Esophagus muscularis mucosa (tissue), 4 donors: ENCODE data around the gene MANEAL. TPM values are rescaled to one million over a fixed set of nuclear protein-coding genes. Genes with fewer than 3 reads are reported as not detected.

Experiments
- DNase-seq: peaks from one replicate; pipeline ENCODE4 v3.0.0-alpha.2; 2017; ENCODE audit errors: extremely low spot score
- H3K27ac ChIP-seq, 4 donors: fragments of 200-600 bp; sonication (generic); replicated peaks in 1 of 4; 1 replicate in 3 of 4; 2 replicates in 1 of 4; pipeline ENCODE4 v1.5.1; 2016 to 2019; ENCODE audit warnings: mild to moderate bottlenecking in 1 of 4
- H3K27me3 ChIP-seq, 4 donors: fragments of 200-600 bp; sonication (generic); one replicate each; pipeline versions ENCODE4 v1.5.1 to v1.6.0; 2016 to 2019
- H3K36me3 ChIP-seq, 4 donors: fragments of 200-600 bp; sonication (generic); one replicate each; pipeline ENCODE4 v1.5.1; 2016 to 2019
- H3K4me1 ChIP-seq, 4 donors: fragments of 200-600 bp; sonication (generic); one replicate each; pipeline ENCODE4 v1.5.1; 2016 to 2019
- H3K4me3 ChIP-seq, 4 donors: fragments of 200-600 bp; sonication (generic); 1 replicate in 2 of 4; 2 replicates in 2 of 4; pipeline ENCODE4 v1.5.1; 2016 to 2019; ENCODE audit warnings: mild to moderate bottlenecking in 4 of 4, moderate library complexity in 1 of 4
- H3K9me3 ChIP-seq, 4 donors: fragments of 200-600 bp; sonication (generic); 1 replicate in 3 of 4; 2 replicates in 1 of 4; pipeline ENCODE4 v1.5.1; 2016 to 2019
- EP300 ChIP-seq: sonication (generic); formaldehyde crosslinking; IDR thresholded peaks from one replicate; pipeline ENCODE4 v1.6.1; 2017; ENCODE audit warnings: antibody characterized with exemption
- POLR2A ChIP-seq: fragments of 450-650 bp; IDR thresholded peaks from one replicate; pipeline ENCODE4 v1.6.1; 2017; ENCODE audit warnings: antibody characterized with exemption, moderate library complexity, mild to moderate bottlenecking, low read depth
- POLR2AphosphoS5 ChIP-seq, 2 donors: sonication (generic); formaldehyde crosslinking; IDR thresholded peaks; one replicate each; pipeline ENCODE4 v1.6.1; 2017; ENCODE audit warnings: antibody characterized with exemption in 2 of 2
- whole genome bisulfite sequencing: methylation state at CpG from one replicate; pipeline ENCODE4 v1.1.5; 2018; 5-methylcytosine and 5-hydroxymethylcytosine counted together
- intact Hi-C: fragments of 100-400 bp; cut with DNase I; formaldehyde crosslinking; loops from one replicate; pipeline ENCODE4 v1.15.1; 2023
- total RNA-seq, 4 donors: library from RNA; depleted of rRNA; stranded (reverse); fragments of >200 nt; gene quantifications; one replicate each; pipeline versions ENCODE4 v1.1.0 to v1.2.1, GENCODE V29; 2016
- TF ChIP-seq, protein P1 (sequence below), 3 experiments: fragments of 200-600 bp in 2 of 3; fragments of 450-650 bp in 1 of 3; sonication (generic) in 2 of 3; IDR thresholded peaks; one replicate each; pipeline ENCODE4 v1.5.1; 2017 to 2019; ENCODE audit warnings: antibody characterized with exemption in 3 of 3, mild to moderate bottlenecking in 2 of 3, moderate library complexity in 1 of 3

The MANEAL gene
- total RNA-seq, 4 donors from 2014 or later: 1.2 to 3.3 (median 1.5) TPM

DNA sequence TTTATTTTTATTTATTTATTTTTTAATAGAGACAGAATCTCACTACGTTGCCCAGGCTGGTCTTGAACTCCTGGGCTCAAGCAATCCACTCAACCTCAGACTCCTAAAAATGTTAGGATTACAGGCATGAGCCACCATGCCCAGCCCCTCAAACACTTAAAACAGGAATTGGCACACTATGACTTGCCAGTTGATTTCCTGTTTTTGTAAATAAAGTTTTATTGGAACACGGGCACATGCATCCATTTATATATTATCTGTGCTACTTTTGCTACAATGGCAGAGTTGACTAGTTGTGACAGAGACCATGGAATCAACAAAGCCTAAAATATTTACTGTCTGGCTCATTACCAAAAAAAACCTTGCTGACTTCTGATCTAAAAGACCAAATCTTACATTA lies 30.4 kb downstream of the MANEAL start:
- TF ChIP-seq EP300 (no peak), POLR2A (no peak), POLR2AphosphoS5 (IDR thresholded peaks at IDR 0.05) (no peak)
- TF ChIP-seq, protein P1, sequence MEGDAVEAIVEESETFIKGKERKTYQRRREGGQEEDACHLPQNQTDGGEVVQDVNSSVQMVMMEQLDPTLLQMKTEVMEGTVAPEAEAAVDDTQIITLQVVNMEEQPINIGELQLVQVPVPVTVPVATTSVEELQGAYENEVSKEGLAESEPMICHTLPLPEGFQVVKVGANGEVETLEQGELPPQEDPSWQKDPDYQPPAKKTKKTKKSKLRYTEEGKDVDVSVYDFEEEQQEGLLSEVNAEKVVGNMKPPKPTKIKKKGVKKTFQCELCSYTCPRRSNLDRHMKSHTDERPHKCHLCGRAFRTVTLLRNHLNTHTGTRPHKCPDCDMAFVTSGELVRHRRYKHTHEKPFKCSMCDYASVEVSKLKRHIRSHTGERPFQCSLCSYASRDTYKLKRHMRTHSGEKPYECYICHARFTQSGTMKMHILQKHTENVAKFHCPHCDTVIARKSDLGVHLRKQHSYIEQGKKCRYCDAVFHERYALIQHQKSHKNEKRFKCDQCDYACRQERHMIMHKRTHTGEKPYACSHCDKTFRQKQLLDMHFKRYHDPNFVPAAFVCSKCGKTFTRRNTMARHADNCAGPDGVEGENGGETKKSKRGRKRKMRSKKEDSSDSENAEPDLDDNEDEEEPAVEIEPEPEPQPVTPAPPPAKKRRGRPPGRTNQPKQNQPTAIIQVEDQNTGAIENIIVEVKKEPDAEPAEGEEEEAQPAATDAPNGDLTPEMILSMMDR (IDR thresholded peaks at IDR 0.05): no peak
- Histone ChIP-seq H3K27me3 (no peaks in the 10 kb centered on the region), H3K9me3 (no peaks in the 10 kb centered on the region), H3K4me1 (peaks cover 0 to 4% (median 0%) of the 10 kb centered on the region in 4 donors), H3K27ac (no peak overlapping the region), H3K36me3 (peaks cover 24 to 82% (median 70%) of the 10 kb centered on the region in 4 donors), H3K4me3 (no peak overlapping the region)
- WGBS: 91% methylated on average over 2 of the region's 2 CpGs
- no peak for DNase-seq
- intact Hi-C loops: no loop called here

DNA sequence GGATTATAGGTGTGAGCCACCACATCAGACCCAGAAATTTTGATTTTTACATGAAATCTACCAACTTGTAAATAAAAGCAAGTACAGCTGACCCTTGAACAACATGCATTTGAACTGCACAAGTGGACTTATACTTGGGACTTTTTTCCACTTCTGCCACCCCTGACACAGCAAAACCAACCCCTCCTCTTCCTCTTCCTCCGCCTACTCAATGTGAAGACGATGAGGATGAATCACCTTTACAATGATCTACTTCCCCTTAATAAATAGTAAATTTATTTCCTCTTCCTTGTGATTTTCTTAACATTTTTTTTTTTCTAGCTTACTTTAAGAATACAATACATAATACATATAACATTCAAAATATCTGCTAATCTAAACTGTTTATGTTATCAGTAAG lies 31.9 kb downstream of the MANEAL start:
- DNase-seq: no peak
- no peaks in the 10 kb centered on the region for H3K9me3 ChIP-seq
- H3K4me3 ChIP-seq: no peak overlapping the region
- no peaks in the 10 kb centered on the region for H3K27me3 ChIP-seq
- peaks cover 35 to 82% (median 69%) of the 10 kb centered on the region in 4 donors for H3K36me3 ChIP-seq
- H3K4me1 ChIP-seq: peaks cover 0 to 4% (median 0%) of the 10 kb centered on the region in 4 donors
- WGBS: 74% methylated on average over 2 of the region's 2 CpGs
- intact Hi-C loops: no loop called here
- TF ChIP-seq EP300: no peak
- TF ChIP-seq POLR2AphosphoS5 (IDR thresholded peaks at IDR 0.05): no peak
- TF ChIP-seq POLR2A: no peak
- TF ChIP-seq, protein P1 (IDR thresholded peaks at IDR 0.05): no peak
- no peak overlapping the region for H3K27ac ChIP-seq

DNA sequence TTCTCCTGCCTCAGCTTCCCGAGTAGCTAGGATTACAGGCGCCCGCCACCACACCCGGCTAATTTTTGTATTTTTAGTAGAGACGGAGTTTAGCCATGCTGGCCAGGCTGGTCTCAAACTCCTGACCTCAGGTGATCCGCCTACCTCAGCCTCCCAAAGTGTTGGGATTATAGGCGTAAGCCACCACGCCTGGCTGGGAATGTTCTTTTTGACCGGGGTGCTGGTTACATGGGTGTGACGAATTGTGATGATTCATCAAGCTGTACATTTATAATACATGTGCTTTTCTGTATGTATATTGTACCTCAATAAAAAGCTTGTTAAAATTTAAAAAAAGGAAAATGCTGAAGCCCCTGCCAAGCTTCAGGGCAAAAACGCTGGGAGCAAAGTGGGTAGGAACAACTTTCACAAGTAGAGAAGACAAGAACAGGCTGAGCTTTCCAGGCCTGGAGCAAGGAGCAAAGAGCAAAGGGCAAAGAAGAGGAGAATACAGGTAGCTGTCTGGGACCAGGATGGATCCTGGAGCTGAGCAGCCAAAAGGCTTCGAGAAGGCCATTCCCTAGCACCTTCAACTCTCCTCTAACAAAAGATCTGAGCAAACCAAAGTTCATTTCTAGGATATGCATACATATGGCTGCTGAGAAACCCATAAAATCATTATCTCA lies 34.9 kb downstream of the MANEAL start:
- intact Hi-C loops: no loop called here
- no peaks in the 10 kb centered on the region for H3K9me3 ChIP-seq
- no peaks in the 10 kb centered on the region for H3K27me3 ChIP-seq
- no peak for DNase-seq
- TF ChIP-seq POLR2A (no peak), POLR2AphosphoS5 (IDR thresholded peaks at IDR 0.05) (no peak), EP300 (no peak)
- TF ChIP-seq, protein P1 (IDR thresholded peaks at IDR 0.05): no peak
- H3K4me1 ChIP-seq: peaks cover 0 to 4% (median 0%) of the 10 kb centered on the region in 4 donors
- H3K4me3 ChIP-seq: no peak overlapping the region
- peaks cover 33 to 82% (median 68%) of the 10 kb centered on the region in 4 donors for H3K36me3 ChIP-seq
- no peak overlapping the region for H3K27ac ChIP-seq
- 94% methylated on average over 12 of the region's 12 CpGs for WGBS

DNA sequence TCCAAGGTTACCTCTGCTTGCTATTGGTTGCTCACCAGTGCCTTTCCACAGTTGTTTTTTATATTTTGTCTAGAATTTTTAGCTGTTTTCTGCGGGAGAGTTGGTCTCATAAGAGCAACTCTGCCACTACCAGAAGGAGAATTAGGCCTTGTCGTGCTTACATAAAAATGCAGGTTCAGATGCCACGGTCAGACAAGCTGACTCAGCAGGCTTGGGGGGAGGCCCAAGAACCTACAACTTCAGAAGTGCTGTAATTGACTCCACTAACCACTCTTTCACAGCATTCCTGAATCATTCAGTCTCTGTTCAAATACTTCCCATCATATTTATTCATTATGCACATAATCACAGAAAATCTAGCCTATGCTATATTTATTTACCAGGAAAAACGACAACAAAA lies 37.5 kb downstream of the MANEAL start:
- H3K4me1 ChIP-seq: no peaks in the 10 kb centered on the region
- H3K9me3 ChIP-seq: no peaks in the 10 kb centered on the region
- peaks cover 52 to 93% (median 87%) of the 10 kb centered on the region in 4 donors for H3K36me3 ChIP-seq
- DNase-seq: no peak
- intact Hi-C loops: no loop called here
- H3K27ac ChIP-seq: no peak overlapping the region
- WGBS: 92% methylated on average over 4 of the region's 4 CpGs
- H3K27me3 ChIP-seq: no peaks in the 10 kb centered on the region
- TF ChIP-seq EP300: no peak
- TF ChIP-seq, protein P1 (IDR thresholded peaks at IDR 0.05): no peak
- no peak for TF ChIP-seq POLR2AphosphoS5 (IDR thresholded peaks at IDR 0.05)
- no peak for TF ChIP-seq POLR2A
- H3K4me3 ChIP-seq: no peak overlapping the region
